ENCODE measurements around the gene SEC14L2. TPM values are rescaled to one million over a fixed set of nuclear protein-coding genes. Genes with fewer than 3 reads are reported as not detected.

Gene SEC14L2
- total RNA-seq, 4 donors from 2014 or later = 10.0 to 29.1 (median 12.4) TPM

- Histone ChIP-seq H3K9me3 (no peaks in the 10 kb centered on the region), H3K27ac (no peak overlapping the region), H3K36me3 (no peaks in the 10 kb centered on the region), H3K4me1 (peaks cover 0 to 35% (median 30%) of the 10 kb centered on the region in 4 donors), H3K27me3 (no peaks in the 10 kb centered on the region), H3K4me3 (no peak overlapping the region)
- WGBS, 2 donors = 83 to 94% methylated on average over 6 of the region's 6 CpGs
- DNase-seq (ENCODE audit: low spot score in 2 of 2) = no peak
- TF ChIP-seq CTCF (IDR thresholded peaks at IDR 0.05) = no peak
- no peak for TF ChIP-seq EP300 (IDR thresholded peaks at IDR 0.05)
- no peak for TF ChIP-seq POLR2A (IDR thresholded peaks at IDR 0.05)
Observed at GRCh38 chr22:30358541-30358940, 38.3 kb upstream of the SEC14L2 start.

- TF ChIP-seq CTCF (IDR thresholded peaks at IDR 0.05) = no peak
- no peak for TF ChIP-seq EP300 (IDR thresholded peaks at IDR 0.05)
- no peak for TF ChIP-seq POLR2A (IDR thresholded peaks at IDR 0.05)
- H3K4me1 ChIP-seq = peaks cover 0 to 10% (median 5%) of the 10 kb centered on the region in 4 donors
- H3K4me3 ChIP-seq = no peak overlapping the region
- H3K9me3 ChIP-seq = no peaks in the 10 kb centered on the region
- no peaks in the 10 kb centered on the region for H3K27me3 ChIP-seq
- H3K36me3 ChIP-seq = peaks cover 0 to 9% (median 0%) of the 10 kb centered on the region in 3 donors
- no peak for DNase-seq (ENCODE audit: low spot score in 2 of 2)
- WGBS, 2 donors = 77 to 82% methylated on average over 8 to 10 of the region's 10 CpGs
- H3K27ac ChIP-seq = no peak overlapping the region
Observed at GRCh38 chr22:30361916-30362650, 34.7 kb upstream of the SEC14L2 start.

DNA sequence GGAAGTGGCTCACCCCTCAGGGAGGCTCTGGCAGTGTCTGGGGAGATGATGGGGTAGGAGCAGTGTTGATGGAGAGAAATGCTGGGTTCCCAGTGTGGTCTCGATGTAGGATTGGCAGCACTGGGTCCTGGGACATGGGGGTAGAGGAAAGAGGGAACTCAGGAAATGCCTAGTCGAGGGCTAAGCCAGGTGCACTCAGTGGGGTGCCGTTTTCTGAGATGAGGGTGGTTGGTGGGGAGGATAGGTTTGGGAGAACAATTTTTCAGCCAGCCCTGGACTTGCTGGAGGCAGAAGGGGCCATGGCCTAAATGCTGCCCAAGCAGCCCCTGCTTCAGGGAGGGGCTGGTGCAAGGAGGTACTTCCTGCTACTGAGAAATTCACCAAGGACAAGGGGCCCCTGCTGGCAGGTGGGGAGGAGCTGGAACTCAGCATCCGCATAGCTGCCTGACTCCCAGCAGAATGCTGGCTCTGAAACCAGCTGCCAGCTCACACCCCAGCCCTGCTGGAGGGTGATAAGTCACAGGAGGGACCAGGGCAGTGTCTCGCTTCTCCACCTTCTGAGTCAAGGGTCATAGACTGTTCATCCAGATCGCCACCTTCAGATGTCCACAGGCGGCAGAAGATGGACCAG, 34.1 kb upstream of the SEC14L2 start:
- WGBS, 2 donors = 67 to 81% methylated on average over 6 to 7 of the region's 7 CpGs

DNA sequence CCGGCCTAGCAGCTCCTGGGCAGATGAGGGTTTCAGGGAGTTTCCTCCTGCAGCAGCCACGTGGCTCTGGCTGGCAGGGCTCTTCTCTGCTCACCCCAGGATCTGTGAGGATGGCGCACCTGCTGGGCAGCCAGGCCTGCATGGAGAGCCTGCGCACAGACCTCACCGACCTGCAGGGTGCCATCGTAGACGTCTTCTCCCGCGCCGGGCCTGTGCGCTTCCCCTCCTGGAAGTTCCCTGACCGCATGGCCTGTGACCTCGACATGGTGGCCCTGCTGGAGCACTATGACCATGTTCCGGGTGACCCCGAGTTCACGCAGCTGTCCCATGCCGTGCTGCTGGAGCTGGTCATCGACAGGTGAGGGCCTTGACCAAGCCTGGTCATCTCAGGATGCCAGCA, 30.9 kb upstream of the SEC14L2 start:
- H3K4me1 ChIP-seq = no peaks in the 10 kb centered on the region
- WGBS, 2 donors = 93 to 94% methylated on average over 3 to 18 of the region's 18 CpGs
- H3K9me3 ChIP-seq = no peaks in the 10 kb centered on the region
- no peak overlapping the region for H3K4me3 ChIP-seq
- H3K36me3 ChIP-seq = peaks cover 0 to 15% (median 0%) of the 10 kb centered on the region in 3 donors
- no peak for DNase-seq (ENCODE audit: low spot score in 2 of 2)
- H3K27me3 ChIP-seq = no peaks in the 10 kb centered on the region
- TF ChIP-seq CTCF (IDR thresholded peaks at IDR 0.05) (no peak), POLR2A (IDR thresholded peaks at IDR 0.05) (no peak), EP300 (IDR thresholded peaks at IDR 0.05) (no peak)
- no peak overlapping the region for H3K27ac ChIP-seq

More for the DNA sequence above, 34.1 kb upstream of the SEC14L2 start:
- H3K36me3 ChIP-seq = peaks cover 0 to 9% (median 0%) of the 10 kb centered on the region in 3 donors
- no peak overlapping the region for H3K4me3 ChIP-seq
- no peak for TF ChIP-seq EP300 (IDR thresholded peaks at IDR 0.05)
- no peaks in the 10 kb centered on the region for H3K27me3 ChIP-seq
- peaks cover 0 to 3% (median 0%) of the 10 kb centered on the region in 4 donors for H3K4me1 ChIP-seq
- H3K27ac ChIP-seq = no peak overlapping the region
- no peak for DNase-seq (ENCODE audit: low spot score in 2 of 2)
- no peaks in the 10 kb centered on the region for H3K9me3 ChIP-seq

GRCh38 chr22:30368420-30368819, 28.4 kb upstream of the SEC14L2 start:
- TF ChIP-seq EP300 (IDR thresholded peaks at IDR 0.05) = no peak
- no peak for TF ChIP-seq CTCF (IDR thresholded peaks at IDR 0.05)
- no peak for TF ChIP-seq POLR2A (IDR thresholded peaks at IDR 0.05)
- H3K27ac ChIP-seq = no peak overlapping the region
- peaks cover 0 to 15% (median 0%) of the 10 kb centered on the region in 3 donors for H3K36me3 ChIP-seq
- 81 to 85% methylated on average over 9 of the region's 9 CpGs for WGBS, 2 donors
- no peak for DNase-seq (ENCODE audit: low spot score in 2 of 2)
- no peaks in the 10 kb centered on the region for H3K27me3 ChIP-seq
- no peak overlapping the region for H3K4me3 ChIP-seq
- H3K9me3 ChIP-seq = no peaks in the 10 kb centered on the region
- no peaks in the 10 kb centered on the region for H3K4me1 ChIP-seq

All from tibial nerve (tissue), 4 donors.